ENCODE data around the gene PKNOX1.
A peak's percentile ranks its signal among the peaks of the same experiment; 100 is the strongest.
"Not testable (repeated sequence)": the region's sequence is repeated elsewhere in the genome, so short reads cannot be mapped to it uniquely, and the experiment has no call there.

The PKNOX1 gene, protein sequence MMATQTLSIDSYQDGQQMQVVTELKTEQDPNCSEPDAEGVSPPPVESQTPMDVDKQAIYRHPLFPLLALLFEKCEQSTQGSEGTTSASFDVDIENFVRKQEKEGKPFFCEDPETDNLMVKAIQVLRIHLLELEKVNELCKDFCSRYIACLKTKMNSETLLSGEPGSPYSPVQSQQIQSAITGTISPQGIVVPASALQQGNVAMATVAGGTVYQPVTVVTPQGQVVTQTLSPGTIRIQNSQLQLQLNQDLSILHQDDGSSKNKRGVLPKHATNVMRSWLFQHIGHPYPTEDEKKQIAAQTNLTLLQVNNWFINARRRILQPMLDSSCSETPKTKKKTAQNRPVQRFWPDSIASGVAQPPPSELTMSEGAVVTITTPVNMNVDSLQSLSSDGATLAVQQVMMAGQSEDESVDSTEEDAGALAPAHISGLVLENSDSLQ
- total RNA-seq: 18.7 to 30.4 (median 30.0) reads per million in 3 experiments

DNA sequence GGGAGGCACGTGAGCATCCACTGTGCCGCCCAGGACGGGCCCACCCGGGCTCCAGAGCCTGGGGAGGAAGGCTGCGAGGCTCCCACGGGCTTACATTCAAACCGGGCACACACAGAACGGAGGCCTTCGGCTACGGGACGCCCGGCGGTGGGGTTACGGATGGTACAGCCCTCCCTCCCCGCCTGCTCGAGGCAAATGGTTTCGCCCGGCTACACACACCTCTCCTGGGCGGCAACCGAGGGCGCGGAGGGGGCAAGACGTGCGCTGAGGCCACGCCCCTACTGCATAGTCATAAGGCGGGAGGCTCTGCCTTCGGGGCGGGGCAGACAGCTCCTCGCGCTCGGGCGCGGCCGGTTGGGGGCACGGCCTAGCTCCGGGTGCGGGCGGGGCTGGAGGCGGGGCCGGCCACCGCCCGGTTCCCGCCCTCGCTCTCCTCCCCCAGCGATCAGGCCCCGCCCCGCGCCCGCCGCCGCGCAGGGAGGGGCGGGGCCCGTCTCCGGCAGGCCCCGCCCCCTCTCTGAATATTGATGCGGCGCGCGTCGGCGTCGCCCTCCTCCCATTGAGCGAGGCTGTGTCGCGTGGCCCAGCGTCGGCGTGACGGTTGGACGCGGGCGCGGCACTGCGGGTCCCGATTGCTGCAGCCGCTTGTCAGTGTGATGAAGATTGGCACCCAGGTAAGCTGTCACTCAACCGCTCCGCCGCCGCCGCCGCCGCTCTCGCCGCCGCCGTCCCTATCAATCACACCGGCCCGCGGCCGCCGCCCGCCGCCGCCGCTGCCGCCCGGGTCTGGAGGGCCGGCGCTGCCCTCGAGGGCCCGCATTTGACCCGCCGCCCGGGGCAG lies at the start of gene PKNOX1:
TSS of gene PKNOX1 (plus strand) at position 572 of the 841 bp plus-strand sequence. CDS start 29,820 bp downstream, outside the sequence.
- DNase-seq: peak; percentile 99

DNA sequence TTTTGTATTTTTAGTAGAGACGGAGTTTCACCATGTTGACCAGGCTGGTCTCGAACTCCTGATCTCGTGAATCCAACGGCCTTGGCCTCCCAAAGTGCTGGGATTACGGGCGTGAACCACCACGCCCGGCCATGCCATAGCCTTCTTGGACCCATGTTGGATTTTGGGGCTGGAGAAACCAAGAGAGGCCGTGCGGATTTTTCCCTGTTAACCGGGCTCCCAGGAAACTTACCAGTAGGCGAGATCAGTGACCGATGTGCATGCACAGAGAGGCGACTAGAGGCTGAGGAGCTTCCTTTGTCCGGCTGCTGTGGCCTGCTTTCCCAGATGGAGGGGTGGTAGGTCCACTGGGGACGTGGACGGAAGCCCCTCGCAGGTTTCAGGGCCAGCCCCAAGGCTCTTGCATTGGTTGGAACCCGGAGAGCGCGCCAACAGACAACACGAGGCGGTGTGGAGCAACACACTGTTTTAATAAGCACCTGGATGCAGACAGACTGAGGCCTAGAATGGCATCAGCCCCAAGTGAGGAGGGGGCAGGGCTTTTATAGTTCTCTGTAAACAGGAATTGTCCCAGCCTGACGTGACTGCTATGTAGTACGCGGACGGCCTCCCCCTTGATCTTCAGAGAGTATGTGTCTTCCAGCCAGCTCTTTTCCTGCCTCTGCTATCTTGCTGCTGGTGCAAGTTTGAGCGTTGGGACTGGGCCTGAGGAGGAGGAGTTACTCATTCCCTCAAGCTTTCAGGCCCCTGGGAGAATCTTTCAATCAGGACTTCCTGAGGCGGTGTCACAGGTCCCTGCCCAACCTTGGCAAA lies 49.0 kb upstream of the PKNOX1 start, which contains the start of gene ERVH48-1:
TSS of gene ERVH48-1 (minus strand) at position 517 of the 813 bp plus-strand sequence. CDS start 6,624 bp downstream, outside the sequence.
- no peak for DNase-seq

DNA sequence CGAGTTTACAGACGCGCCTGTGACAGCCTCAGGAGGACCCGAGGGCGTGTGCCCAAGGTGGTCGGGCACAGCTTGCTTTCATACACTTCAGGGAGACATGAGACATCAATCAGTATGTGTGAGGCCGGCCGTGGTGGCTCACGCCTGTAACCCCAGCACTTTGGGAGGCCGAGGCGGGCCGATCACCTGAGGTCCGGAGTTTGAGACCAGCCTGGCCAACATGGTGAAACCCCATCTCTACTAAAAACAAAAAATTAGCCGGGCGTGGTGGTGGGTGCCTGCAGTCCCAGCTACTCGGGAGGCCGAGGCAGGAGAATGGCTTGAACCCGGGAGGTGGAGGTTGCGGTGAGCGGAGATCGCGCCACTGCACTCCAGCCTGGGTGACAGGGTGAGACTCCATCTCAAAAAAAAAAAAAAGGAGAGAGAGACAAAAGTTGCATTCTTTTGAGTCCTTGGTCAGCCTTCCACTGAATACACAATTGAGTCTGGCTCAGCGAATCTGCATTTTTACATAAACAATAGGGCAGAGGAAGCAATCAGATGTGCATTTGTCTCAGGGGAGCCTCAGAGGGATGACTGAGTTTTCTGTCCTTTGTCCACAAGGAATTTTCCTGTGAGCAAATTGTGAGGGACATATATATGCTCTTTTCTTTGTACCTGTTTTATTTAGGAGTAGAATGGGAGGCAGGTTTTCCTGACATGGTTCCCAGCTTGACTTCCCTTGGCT lies 46.7 kb upstream of the PKNOX1 start:
- not testable (repeated sequence) for DNase-seq

DNA sequence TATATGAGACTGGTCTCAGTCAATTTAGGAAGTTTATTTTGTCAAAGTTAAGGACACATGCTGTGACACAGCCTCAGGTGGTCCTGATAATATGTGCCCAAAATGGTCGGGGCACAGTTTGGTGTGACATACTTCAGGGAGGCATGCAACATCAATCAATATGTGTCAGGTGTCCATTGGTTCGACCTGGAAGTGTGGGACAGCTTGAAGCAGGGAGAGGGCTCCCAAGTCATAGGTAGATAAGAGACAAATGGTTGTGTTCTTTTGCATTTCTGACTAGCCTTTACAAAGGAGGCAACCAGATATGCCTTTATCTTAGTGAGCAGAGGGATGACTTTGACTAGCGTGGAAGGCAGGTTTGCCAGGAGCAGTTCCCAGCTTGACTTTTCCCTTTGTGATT lies 44.4 kb upstream of the PKNOX1 start:
- DNase-seq: no peak

DNA sequence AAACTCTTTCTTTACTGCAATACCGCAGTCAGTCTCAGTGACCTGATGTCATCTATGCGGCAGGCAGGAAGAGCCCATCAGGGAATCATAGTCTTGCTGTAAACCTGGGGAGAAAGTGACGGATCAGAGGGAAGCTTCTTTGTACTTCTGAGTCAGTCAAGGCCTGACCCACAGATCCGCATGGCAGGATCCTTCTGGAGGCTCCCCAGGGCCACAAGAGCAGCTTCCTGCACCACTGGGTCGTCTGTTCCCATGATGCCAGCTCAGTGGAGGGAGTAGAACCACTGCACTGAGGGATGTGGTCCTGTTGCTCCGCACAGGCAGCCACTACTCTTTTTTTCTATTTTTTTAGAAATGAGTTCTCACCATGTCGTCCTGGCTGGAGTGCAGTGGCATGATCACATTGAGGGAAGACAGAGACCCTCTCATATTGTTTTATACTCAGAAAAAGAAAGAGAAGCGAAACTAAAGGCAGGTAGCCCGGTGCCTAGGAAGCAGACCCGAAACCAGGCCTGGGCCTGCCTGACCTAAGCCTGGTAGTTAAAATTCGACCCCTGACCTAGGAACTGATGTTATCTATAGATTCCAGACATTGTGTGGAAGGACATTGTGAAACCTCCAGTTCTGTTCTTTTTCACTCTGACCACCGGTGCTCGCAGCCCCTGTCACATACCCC lies 42.7 kb upstream of the PKNOX1 start:
- no peak for DNase-seq

DNA sequence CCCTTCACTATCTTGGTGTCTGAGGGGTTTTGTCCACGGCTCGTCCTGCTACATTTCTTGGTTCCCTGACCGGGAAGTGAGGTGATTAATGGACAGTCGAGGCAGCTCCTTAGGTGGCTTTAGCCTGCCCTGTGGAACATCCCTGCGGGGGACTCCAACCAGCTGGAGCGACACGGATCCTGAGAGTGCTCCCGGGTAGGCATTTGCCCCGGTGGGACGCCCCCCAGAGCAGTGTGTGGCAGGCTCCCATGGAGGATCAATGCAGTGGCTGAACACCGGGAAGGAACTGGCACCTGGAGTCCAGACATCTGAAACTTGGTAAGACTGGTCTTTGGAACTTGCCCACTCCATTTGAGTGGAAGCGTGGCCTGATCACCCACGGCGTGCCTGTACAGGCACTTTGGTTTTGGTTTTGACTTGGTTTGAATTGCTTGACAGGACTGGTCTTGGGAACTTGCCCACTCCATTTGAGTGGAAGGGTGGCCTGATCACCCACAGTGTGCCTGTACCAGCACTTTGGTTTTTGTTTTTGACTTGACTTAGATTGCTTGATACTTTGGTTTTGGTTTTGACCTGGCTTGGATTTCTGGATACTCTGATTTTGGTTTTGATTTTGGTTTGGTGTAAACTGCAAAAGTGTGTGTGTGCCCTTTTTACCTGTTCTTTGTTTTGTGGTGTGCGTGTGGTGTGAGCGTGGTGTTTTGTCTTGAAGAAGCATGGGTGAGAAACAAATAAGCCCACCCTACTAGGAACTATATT lies 41.8 kb upstream of the PKNOX1 start:
- not testable (repeated sequence) for DNase-seq

DNA sequence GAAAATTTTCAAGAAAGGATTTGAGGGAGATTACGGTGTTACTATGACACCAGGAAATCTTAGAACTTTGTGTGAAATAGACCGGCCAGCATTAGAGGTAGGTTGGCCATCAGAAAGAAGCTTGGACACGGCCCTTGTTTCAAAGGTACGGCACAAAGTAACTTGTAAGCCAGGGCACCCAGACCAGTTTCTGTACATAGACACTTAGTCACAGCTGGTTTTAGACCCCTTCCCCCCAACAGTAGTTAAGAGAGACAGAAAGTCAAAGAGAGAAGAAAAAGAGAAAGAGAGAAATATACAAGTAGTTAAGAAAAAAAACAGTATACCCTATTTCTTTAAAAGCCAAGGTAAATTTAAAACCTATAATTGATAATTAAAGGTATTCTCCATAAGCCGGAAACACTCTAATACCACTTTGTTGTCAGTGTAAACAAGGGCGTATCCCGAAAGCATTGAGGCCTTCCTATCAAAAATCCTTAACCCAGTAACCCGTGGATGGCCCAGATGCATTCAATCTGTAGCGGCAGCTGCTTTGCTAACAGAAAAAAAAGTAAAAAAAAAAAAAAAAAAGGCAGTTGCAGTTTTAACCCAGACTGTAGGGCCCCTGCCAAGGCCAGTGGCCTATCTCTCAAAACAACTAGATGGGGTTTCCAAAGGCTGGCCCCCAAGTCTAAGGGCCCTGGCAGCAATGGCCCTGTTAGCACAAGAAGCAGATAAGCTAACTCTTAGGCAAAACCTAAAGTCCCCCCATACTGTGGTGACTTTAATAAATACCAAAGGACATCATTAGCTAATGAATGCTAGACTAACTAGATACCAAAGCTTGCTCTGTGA lies 41.0 kb upstream of the PKNOX1 start:
- not testable (repeated sequence) for DNase-seq

DNA sequence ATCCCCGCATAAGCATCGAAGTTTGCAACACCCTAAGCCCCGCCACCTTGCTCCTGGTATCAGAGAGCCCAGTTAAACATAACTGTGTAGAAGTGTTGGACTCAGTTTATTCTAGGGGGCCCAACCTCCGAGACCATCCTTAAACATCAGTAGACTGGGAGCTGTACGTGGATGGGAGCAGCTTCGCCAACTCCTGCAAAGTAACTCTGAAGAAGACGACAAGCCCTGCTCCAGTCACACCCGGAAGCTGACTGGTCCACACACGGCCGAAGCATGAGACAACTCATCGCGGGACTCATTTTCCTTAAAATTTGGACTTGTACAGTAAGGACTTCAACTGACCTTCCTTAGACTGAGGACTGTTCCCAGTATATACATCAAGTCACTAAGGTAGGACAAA lies 40.4 kb upstream of the PKNOX1 start:
- DNase-seq: not testable (repeated sequence)

DNA sequence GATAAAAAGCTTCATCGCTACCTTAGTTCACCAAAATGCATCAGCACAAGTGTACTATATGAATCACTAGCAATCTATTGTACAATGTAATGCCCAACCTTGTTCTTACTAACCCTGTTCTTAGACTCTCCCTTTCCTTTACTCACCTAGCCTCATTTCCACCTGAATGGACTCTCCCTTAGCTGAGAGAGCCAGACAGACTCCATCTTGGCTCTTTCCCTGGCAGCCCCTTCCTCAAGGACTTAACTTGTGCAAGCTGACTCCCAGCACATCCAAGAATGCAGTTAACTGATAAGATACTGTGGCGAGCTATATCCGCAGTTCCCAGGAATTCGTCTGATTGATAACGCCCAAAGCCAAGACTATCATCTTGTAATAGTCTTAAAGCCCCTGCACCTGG lies 38.0 kb upstream of the PKNOX1 start:
- not testable (repeated sequence) for DNase-seq

DNA sequence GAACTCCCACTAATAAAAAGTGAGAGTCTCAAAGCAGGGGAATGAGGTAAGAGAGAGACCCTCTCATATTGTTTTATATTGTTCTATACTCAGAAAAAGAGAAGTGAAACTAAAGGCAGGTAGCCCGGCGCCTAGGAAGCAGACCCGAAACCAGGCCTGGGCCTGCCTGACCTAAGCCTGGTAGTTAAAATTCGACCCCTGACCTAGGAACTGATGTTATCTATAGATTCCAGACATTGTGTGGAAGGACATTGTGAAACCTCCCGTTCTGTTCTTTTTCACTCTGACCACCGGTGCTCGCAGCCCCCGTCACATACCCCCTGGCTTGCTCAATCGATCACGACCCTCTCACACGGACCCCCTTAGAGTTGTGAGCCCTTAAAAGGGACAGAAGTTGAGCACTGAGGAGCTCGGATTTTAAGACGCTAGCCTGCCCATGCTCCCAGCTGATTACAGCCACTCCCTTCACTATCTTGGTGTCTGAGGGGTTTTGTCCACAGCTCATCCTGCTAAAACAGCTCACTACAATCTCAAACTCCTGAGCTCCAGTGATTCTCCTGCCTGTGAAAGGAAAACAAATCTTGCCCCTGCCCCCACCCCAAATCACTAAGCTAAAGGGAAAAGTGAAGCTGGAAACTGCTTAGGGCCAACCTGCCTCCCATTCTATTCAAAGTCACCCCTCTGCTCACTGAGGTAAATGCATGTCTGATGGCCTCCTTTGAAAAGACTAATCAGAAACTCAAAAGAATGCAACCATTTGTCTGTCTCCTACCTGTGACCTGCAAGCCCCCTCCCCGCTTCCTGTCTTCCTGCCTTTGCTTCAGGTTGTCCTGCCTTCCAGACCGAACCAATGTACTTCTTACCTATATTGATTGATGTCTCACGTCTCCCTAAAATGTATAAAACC lies 37.1 kb upstream of the PKNOX1 start:
- not testable (repeated sequence) for DNase-seq

DNA sequence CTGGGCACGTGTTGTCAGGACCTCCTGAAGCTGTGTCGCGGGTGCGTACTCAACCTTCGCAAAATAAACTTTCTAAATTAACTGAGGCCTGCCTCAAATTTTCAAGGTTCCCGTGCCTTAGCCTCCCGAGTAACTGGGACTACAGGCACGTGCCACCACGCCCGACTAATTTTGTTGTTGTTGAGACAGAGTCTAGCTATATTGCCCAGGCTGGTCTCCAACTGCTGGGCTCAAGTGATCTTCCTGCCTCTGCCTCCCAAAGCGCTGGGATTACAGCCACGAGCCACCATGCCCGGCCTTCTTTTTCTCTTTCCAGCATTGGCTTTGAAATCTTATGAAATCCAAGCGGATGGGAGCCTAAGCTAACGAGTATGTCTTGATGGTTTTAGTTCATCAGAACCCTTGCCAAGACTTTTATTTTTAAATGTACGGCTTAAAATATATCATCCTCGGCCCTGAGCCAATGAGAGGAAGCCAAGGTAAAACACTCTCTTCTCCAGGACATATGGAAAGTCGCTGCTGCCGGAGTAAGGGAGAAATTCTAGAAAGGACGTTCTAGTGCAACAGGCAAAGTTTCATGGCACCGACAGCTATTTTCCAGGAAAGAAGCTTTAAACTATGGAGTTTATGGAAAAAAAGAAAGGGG lies 36.3 kb upstream of the PKNOX1 start:
- no peak for DNase-seq

DNA sequence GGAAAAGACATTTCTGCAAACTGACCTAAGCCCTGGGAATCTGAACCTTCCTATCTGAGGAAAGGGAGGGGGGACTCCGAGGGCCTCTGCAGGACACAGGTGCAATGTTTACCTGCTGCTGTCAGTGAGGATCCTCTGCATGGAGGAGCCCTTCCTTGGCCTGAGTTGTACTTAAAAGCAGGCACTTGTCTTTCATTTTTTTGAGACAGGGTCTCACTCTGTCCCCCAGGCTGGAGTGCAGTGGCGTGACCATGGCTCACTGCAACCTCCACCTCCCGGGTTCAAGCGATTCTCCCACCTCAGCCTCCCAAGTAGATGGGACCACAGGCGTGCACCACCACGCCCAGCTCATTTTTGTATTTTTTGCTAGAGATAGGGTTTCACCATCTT lies 35.8 kb upstream of the PKNOX1 start:
- DNase-seq: not testable (repeated sequence)

DNA sequence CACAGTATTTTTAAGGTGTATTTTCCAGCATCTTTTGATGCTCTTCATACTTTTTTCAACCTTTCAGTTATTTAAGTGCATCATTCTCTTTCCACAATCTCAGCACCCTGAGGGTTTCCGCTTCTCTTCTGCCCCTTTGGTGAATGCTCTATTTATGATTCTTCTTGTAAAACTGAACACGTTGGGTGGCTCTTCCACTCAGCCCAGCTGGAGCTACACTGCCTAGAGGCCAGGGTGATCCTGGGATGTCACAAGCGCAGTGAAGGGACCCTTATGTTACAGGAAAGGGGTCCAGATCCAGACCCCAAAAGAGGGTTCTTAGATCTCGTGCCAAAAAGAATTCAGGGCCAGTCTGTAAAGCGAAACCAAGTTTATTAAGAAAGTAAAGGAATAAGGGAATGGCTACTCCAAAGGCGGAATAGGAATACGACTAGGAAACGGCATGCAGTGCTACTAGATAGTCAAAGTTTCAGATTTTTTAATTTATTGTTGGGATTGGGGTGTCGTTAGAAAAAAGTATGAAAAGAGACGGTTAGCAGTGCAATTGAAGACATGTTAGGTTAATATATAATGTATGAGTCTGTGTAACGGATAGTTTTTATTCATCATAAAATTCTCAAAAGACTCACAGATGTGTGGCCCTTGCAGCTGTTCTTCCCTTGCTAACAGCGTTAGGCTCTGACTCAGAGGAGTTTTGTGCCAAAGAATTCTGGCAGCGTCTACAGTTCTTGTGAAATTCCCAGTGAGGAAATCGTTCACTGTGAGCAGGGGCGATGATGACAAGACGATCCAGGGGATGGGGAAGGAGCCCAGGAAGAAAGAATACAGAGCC lies 34.6 kb upstream of the PKNOX1 start:
- no peak for DNase-seq

DNA sequence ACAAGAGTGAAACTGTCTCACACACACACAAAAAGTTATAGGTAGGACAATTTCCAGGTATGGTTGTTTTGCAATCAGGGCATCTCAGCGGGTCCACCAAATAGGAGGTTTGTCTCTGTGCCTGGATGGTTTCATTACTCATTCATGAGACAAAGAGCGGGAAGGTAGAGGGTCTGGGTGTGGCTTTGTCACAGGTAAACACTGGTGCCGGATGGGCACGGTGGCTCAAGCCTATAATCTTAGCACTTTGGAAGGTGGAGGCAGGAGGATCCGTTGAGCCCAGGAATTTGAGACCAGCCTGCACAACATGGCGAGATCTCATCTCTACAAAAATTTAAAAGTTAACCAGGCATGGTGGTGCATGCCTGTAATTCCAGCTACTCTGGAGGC lies 32.7 kb upstream of the PKNOX1 start:
- no peak for DNase-seq

DNA sequence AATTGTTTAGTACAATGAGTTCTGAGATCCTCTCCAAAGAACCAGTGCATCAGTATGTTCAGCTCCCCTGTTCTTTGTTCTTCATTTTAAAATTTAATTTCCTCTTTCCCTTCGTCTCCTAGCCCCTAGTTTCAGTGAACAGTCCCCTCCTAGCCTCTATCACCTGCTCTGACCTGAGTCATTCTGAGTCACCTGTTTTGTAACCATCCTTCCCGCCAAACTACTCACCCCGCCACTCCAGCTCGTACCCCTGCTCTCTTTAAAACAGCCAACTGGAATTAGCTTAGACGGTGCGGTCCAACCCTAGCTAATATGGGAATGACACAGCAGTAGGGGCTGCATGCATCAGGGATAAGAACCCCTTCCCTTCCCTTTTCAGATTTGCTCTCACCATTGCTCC lies 32.1 kb upstream of the PKNOX1 start:
- DNase-seq: no peak

DNA sequence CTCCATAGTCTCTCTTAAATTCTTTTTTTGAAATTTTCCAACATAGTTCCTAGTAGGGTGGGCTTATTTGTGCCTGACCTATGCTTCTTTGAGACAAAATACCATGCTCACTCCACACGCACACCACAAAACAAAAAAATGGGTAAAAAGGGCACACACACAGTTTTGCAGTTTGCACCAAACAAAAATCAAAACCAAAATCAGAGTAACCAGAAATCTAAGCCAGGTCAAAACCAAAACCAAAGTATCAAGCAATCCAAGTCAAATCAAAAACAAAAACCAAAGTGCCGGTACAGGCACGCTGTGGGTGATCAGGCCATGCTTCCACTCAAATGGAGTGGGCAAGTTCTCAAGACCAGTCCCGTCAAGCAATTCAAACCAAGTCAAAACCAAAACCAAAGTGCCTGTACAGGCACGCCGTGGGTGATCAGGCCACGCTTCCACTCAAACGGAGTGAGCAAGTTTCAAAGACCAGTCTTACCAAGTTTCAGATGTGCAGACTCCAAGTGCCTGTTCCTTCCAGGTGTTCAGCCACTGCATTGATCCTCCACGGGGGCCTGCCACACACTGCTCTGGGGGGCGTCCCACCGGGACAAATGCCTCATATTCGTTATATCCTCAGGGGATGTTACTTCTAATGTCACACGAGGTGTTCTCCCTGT lies 25.1 kb upstream of the PKNOX1 start:
- DNase-seq: not testable (repeated sequence)

Data from central memory CD4-positive, alpha-beta T cell (primary cell).